WTC11 (cell line): ENCODE results near the gene MYL3. TPM values are rescaled to one million over a fixed set of nuclear protein-coding genes. Genes with fewer than 3 reads are reported as not detected.

Experiments
- ATAC-seq: fragments of 200-7000 bp; cut with Tn5 transposase; 2 replicates; pipeline ENCODE4 v1.10.0; 2021; ENCODE audit warnings: mild to moderate bottlenecking, moderate library complexity
- CTCF ChIA-PET: fragments of 300-600 bp; sonication (Branson Sonifier 250); formaldehyde crosslinking; loops from one replicate; lab custom pipeline; 2021; ENCODE audit warnings: antibody characterized with exemption; lab: Charles Lee
- POLR2A ChIA-PET: fragments of 350-600 bp; sonication (Branson Sonifier 250); formaldehyde crosslinking; loops from one replicate; lab custom pipeline; 2021; ENCODE audit warnings: antibody characterized with exemption; lab: Charles Lee
- DNase-seq: peaks from one replicate; pipeline ENCODE4 v3.0.0; 2021; ENCODE audit warnings: low spot score
- H3K27ac Mint-ChIP-seq: 2 replicates; pipeline ENCODE4 v1.8.0; 2021; ENCODE audit warnings: mixed read lengths
- H3K27me3 Mint-ChIP-seq: 2 replicates; pipeline ENCODE4 v1.8.0; 2021; ENCODE audit warnings: low read depth, mild to moderate bottlenecking, moderate library complexity, mixed read lengths
- H3K36me3 Mint-ChIP-seq: 2 replicates; pipeline ENCODE4 v1.8.0; 2021; ENCODE audit warnings: mixed read lengths
- H3K4me1 Mint-ChIP-seq: 2 replicates; pipeline ENCODE4 v1.8.0; 2022; ENCODE audit warnings: mixed read lengths
- H3K4me3 Mint-ChIP-seq: 2 replicates; pipeline ENCODE4 v1.8.0; 2021; ENCODE audit warnings: mild to moderate bottlenecking, moderate library complexity, mixed read lengths
- H3K9me3 Mint-ChIP-seq: 2 replicates; pipeline ENCODE4 v1.8.0; 2021; ENCODE audit warnings: mixed read lengths
- CBFB ChIP-seq: sonication (generic); formaldehyde crosslinking; IDR thresholded peaks from 2 replicates; pipeline ENCODE4 v1.8.1; 2022; ENCODE audit warnings: mild to moderate bottlenecking, low read depth, missing genetic modification reagents
- ERG ChIP-seq: fragments of 250-450 bp; sonication (Bioruptor Pico); IDR thresholded peaks from 2 replicates; pipeline ENCODE4 v1.8.0; 2021; ENCODE audit warnings: mild to moderate bottlenecking
- FOXJ3 ChIP-seq: sonication (generic); formaldehyde crosslinking; IDR thresholded peaks from 2 replicates; pipeline ENCODE4 v1.9.0; 2021; ENCODE audit warnings: missing genetic modification reagents, mild to moderate bottlenecking, borderline replicate concordance
- GRHL2 ChIP-seq: fragments of 250-450 bp; sonication (Bioruptor Pico); IDR thresholded peaks from 2 replicates; pipeline ENCODE4 v1.8.0; 2022; ENCODE audit warnings: mild to moderate bottlenecking, moderate library complexity; ENCODE audit not compliant: insufficient replicate concordance, severe bottlenecking
- GTF2I ChIP-seq: fragments of 250-450 bp; sonication (Bioruptor Pico); conservative IDR thresholded peaks from 2 replicates; pipeline ENCODE4 v1.4.0; 2021; ENCODE audit warnings: mild to moderate bottlenecking
- JAZF1 ChIP-seq: fragments of 250-450 bp; sonication (Bioruptor Pico); IDR thresholded peaks from 2 replicates; pipeline ENCODE4 v1.9.0; 2021; ENCODE audit warnings: moderate library complexity, mild to moderate bottlenecking, inconsistent platforms
- NR3C1 ChIP-seq: sonication (generic); formaldehyde crosslinking; conservative IDR thresholded peaks from 2 replicates; pipeline ENCODE4 v1.8.1; 2023; ENCODE audit warnings: low read depth, mild to moderate bottlenecking, missing genetic modification reagents
- OVOL2 ChIP-seq: fragments of 250-450 bp; sonication (Bioruptor Pico); IDR thresholded peaks from 2 replicates; pipeline ENCODE4 v1.9.0; 2021; ENCODE audit warnings: mild to moderate bottlenecking, borderline replicate concordance
- PRDM15 ChIP-seq: sonication (generic); formaldehyde crosslinking; IDR thresholded peaks from 2 replicates; pipeline ENCODE4 v1.8.0; 2022; ENCODE audit warnings: missing genetic modification reagents
- SMAD3 ChIP-seq: sonication (generic); formaldehyde crosslinking; IDR thresholded peaks from 2 replicates; pipeline ENCODE4 v1.8.0; 2022; ENCODE audit warnings: missing genetic modification reagents, mild to moderate bottlenecking, borderline replicate concordance
- SP1 ChIP-seq: sonication (generic); formaldehyde crosslinking; conservative IDR thresholded peaks from 2 replicates; pipeline ENCODE4 v1.8.1; 2022; ENCODE audit warnings: missing genetic modification reagents
- TEAD4 ChIP-seq: sonication (generic); formaldehyde crosslinking; IDR thresholded peaks from 2 replicates; pipeline ENCODE4 v1.8.0; 2022; ENCODE audit warnings: mild to moderate bottlenecking, missing genetic modification reagents
- TP53 ChIP-seq: sonication (generic); formaldehyde crosslinking; IDR thresholded peaks from 2 replicates; pipeline ENCODE4 v1.8.1; 2023; ENCODE audit warnings: mild to moderate bottlenecking, missing genetic modification reagents
- ZNF121 ChIP-seq: sonication (generic); formaldehyde crosslinking; IDR thresholded peaks from 2 replicates; pipeline ENCODE4 v1.8.0; 2023; ENCODE audit warnings: missing genetic modification reagents
- ZNF138 ChIP-seq: sonication (generic); formaldehyde crosslinking; conservative IDR thresholded peaks from 2 replicates; pipeline ENCODE4 v1.8.1; 2022; ENCODE audit warnings: mild to moderate bottlenecking, moderate library complexity, missing genetic modification reagents
- ZNF281 ChIP-seq: sonication (generic); formaldehyde crosslinking; IDR thresholded peaks from 2 replicates; pipeline ENCODE4 v1.8.0; 2023; ENCODE audit warnings: mild to moderate bottlenecking, missing genetic modification reagents
- ZNF317 ChIP-seq: sonication (generic); formaldehyde crosslinking; IDR thresholded peaks from 2 replicates; pipeline ENCODE4 v1.8.1; 2023; ENCODE audit warnings: low read depth, mild to moderate bottlenecking, moderate library complexity, missing genetic modification reagents, borderline replicate concordance
- ZNF671 ChIP-seq: fragments of 250-450 bp; sonication (Bioruptor Pico); IDR thresholded peaks from 2 replicates; pipeline ENCODE4 v1.8.0; 2021; ENCODE audit warnings: mild to moderate bottlenecking
- total RNA-seq: library from RNA; stranded (reverse); gene quantifications from 3 replicates; pipeline ENCODE4 v1.2.3, GENCODE V29; 2021
- TF ChIP-seq, protein P1 (sequence below): sonication (generic); formaldehyde crosslinking; IDR thresholded peaks from 2 replicates; pipeline ENCODE4 v1.8.1; 2022; ENCODE audit warnings: missing genetic modification reagents, borderline replicate concordance

Gene MYL3
- total RNA-seq, 1 experiment from 2014 or later = 0.31 TPM

- Mint-ChIP-seq H3K27me3 (peaks cover 91% of the 10 kb centered on the region), H3K27ac (no peak overlapping the region), H3K36me3 (no peaks in the 10 kb centered on the region), H3K4me3 (peak overlapping the region; percentile 73; the same call in 1 of the 2 replicates), H3K4me1 (peaks cover 36% of the 10 kb centered on the region), H3K9me3 (no peaks in the 10 kb centered on the region)
- POLR2A ChIA-PET = no interaction called here
- ATAC-seq (no peak), DNase-seq (no peak)
- TF ChIP-seq SP1 (CRISPR knock-in tag) (no peak), ZNF121 (CRISPR knock-in tag) (0 out of 2 replicates have a peak, but pooled peaks have one; percentile 56)
- CTCF ChIA-PET = interaction anchor here (0.6 to 1.9 kb wide), 2 partner anchors 10 to 25 kb away, joined by 6 read pairs; no protein-coding TSS in a partner anchor
Measured at GRCh38 chr3:46884427-46884826, 21.2 kb upstream of the MYL3 start.

- DNase-seq = no peak
- TF ChIP-seq SMAD3 (no peak), ERG (no peak), SP1 (CRISPR knock-in tag) (no peak), GTF2I (no peak), ZNF671 (CRISPR knock-in tag) (no peak), GRHL2 (CRISPR knock-in tag) (no peak), TEAD4 (CRISPR knock-in tag) (no peak), NR3C1 (CRISPR knock-in tag) (no peak), ZNF281 (CRISPR knock-in tag) (no peak), TP53 (CRISPR knock-in tag) (no peak), ZNF317 (CRISPR knock-in tag) (no peak), JAZF1 (CRISPR knock-in tag) (no peak), PRDM15 (CRISPR knock-in tag) (no peak), FOXJ3 (CRISPR knock-in tag) (no peak), ZNF121 (CRISPR knock-in tag) (no peak), ZNF138 (no peak), OVOL2 (no peak), CBFB (CRISPR knock-in tag) (no peak)
- TF ChIP-seq, protein P1, sequence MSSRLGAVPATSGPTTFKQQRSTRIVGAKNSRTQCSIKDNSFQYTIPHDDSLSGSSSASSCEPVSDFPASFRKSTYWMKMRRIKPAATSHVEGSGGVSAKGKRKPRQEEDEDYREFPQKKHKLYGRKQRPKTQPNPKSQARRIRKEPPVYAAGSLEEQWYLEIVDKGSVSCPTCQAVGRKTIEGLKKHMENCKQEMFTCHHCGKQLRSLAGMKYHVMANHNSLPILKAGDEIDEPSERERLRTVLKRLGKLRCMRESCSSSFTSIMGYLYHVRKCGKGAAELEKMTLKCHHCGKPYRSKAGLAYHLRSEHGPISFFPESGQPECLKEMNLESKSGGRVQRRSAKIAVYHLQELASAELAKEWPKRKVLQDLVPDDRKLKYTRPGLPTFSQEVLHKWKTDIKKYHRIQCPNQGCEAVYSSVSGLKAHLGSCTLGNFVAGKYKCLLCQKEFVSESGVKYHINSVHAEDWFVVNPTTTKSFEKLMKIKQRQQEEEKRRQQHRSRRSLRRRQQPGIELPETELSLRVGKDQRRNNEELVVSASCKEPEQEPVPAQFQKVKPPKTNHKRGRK (CRISPR knock-in tag) = no peak
- Mint-ChIP-seq H3K36me3 (no peaks in the 10 kb centered on the region), H3K27me3 (peaks cover 91% of the 10 kb centered on the region), H3K4me3 (peak overlapping the region; percentile 73), H3K4me1 (peaks cover 35% of the 10 kb centered on the region), H3K27ac (no peak overlapping the region), H3K9me3 (no peaks in the 10 kb centered on the region)
- no peak for ATAC-seq
- CTCF ChIA-PET = interaction anchor here (0.6 to 2.1 kb wide), 4 partner anchors 9 to 26 kb away, joined by 6 to 9 read pairs (median 7); no protein-coding TSS in a partner anchor
- POLR2A ChIA-PET = interaction anchor here (0.8 kb wide), 1 partner anchor 497 kb away, joined by 3 read pairs; the partner anchor contains the start of gene PTPN23
Measured at GRCh38 chr3:46883830-46884185, 20.6 kb upstream of the MYL3 start.
